ENCODE measurements around the gene SDHA.
"Not testable (repeated sequence)": the region's sequence is repeated elsewhere in the genome, so short reads cannot be mapped to it uniquely, and the experiment has no call there.

Gene SDHA

DNA sequence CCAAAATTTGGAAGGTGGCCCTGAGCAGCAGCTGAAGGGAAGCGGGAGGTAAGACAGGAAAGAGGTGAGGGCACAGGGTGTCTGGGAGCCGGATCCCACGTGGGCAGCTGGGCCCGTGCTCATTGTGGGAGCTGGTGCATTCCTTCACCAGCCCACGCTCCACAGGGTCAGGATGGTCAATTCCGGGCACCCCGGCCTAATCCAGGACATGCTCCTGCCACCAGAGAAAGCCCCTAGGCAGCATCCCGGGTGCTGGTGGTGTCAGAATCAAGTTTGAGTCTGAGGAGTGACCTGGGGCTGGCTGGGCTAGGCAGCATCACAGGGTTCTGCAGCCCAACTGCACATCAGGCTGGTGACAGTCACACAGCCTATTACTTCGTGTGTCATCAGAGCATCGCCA lies 46.2 kb downstream of the SDHA start:
- DNase-seq, result no peak

- not testable (repeated sequence) for DNase-seq
Measured at GRCh38 chr5:266311-267026, 48.3 kb downstream of the SDHA start.

DNA sequence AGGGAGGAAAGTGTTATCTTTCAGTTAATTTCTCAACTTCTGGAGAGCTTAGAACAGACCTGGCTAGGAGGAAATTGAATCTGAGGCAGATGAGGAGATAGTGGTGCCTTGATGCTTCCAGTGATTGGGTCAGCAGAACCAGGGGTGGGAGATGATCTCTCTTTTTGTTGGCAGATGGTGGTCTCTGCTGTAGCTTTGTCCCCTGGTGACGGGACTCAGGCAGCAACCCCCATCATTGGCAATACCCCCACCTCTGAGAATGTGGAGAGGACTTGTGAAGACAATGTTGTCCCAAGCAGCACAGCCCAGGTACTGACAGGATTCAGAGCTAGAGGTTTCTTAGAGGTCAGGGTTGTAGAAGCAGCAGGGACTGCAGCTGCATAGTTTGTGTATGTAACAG lies 49.6 kb downstream of the SDHA start:
- no peak for DNase-seq

DNA sequence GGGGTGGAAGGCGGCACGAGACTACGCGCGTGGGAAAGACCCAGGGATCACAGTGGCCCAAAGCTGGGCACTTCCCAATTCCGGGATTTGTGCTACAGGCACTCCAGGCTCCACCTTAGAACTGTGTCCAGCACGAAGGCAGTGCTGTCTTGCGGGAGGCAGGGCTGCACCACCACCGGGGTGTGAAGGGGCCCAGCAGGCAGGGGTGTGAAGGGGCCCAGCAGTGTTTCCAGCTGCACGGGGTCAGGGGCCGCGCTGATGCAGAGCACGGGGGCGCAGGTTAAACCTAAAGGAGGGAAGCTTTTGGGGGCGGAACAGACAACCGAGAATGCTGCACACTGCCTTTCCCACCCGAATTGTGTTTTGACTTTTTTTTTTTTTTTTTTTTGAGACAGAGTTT lies 52.2 kb downstream of the SDHA start:
- no peak for DNase-seq

DNA sequence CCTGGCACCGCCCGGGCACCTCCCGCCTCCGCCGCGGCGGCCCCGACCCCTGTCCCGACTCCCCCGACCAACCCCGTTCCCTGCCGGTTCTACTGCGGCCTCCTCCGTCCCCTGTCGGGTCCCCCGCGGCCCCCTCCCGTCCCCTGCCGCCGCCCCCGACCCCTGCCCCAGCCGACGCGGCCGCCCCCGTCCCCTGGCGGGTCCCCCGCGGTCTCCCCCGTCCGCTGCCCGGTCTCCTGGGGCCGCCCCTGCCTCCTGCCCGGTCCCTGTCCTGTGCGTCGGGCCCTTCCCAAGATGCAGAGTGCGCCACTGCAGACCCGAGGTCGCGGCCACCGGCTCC lies 53.7 kb downstream of the SDHA start:
- DNase-seq, result not testable (repeated sequence)

- not testable (repeated sequence) for DNase-seq
Measured at GRCh38 chr5:273091-273490, 55.0 kb downstream of the SDHA start.

DNA sequence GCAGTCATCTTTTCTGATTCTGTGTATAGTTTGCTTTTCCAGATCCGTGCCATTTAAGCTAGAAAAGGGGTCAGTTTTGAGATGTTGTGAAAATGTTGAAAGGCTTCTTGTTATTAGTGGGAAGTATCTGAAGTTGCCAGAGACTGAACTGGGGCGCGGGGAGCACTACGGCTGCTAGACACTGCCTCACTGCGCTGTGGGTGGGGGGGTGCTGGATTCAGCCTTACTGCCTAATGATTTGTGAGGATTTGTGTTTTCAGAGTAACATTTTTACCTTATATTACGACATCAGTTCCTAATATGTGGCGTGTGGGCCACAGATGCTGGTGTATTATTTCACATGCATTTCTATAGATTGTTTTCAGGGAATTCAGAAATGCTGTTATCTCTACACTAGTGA lies 55.4 kb downstream of the SDHA start:
- DNase-seq, result not testable (repeated sequence)

DNA sequence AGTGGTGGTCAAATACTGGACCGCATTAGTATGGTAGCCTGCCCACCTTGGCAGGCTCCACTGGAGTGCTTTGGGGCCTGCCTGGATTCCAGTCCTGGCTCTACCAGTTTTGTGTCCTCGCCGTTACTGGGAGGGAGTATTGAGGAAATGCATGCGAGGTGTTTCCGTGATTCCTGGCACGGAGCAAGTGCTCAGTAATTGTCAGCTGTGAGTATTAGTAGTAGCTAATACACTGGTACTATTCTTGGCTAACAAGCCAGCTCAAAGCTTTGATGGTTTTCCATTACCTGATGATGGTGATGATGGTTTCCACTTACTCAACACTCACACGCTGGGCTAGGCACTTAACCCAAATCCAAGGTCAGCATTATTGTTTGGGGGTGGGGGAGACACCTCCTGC lies 56.2 kb downstream of the SDHA start:
- not testable (repeated sequence) for DNase-seq

DNA sequence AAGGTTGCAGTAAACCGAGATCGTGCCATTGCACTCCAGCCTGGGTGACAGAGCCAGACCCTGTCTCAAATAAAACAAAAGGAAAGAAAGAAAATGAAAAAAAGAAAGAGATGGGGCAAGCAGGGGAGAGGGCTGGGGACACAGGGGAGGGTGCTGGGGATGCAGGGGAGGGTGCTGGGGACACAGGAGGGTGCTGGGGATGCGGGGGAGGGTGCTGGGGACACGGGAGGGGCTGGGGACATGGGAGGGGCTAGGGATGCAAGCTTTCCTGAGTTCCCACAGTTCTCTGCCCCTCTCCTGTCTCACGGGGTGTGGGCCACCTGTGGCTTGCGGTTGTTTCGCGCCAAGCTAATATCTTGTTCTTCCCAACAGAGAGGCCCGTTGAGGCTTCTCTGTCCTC lies 60.5 kb downstream of the SDHA start:
- no peak for DNase-seq

DNA sequence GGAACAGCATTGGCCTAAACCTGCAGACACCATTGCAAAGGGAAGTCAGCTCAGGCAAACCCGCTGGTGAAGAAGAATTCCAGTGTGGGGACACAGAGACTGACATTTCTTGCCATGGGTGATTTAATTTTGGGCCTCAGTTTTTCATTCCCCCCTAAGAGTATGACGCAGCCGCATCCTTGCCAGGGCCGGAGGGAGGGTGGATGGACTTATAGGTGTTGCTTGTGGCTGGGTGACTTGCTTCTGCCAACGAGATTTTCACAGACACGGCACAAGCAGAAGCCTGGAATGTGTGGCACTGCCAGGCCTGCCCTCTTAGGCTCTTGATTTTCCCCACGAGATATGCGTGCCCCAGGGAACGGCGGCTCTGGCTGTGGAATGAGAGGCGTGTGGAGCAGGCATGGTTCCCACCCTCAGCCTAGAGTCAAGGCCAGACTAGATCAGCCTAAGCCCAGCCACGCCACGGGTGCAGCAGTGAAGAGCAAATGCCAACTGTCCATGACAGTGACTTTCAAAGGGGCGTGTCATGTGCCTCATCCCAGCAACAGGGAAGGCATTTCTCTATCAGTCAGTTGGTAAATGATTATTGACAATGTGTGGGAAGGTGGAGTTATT lies 61.0 kb downstream of the SDHA start:
- DNase-seq, result not testable (repeated sequence)

- DNase-seq, result no peak
Measured at GRCh38 chr5:285991-286557, 68.0 kb downstream of the SDHA start.

- not testable (repeated sequence) for DNase-seq
Measured at GRCh38 chr5:290200-290599, 72.1 kb downstream of the SDHA start.

- DNase-seq, result not testable (repeated sequence)
Measured at GRCh38 chr5:291345-291744, 73.2 kb downstream of the SDHA start.

GRCh38 chr5:294788-295187 lies 76.7 kb downstream of the SDHA start:
- DNase-seq, result not testable (repeated sequence)

- not testable (repeated sequence) for DNase-seq
Measured at GRCh38 chr5:296207-296606, 78.1 kb downstream of the SDHA start.

GRCh38 chr5:296954-297353 lies 78.8 kb downstream of the SDHA start:
- not testable (repeated sequence) for DNase-seq

DNA sequence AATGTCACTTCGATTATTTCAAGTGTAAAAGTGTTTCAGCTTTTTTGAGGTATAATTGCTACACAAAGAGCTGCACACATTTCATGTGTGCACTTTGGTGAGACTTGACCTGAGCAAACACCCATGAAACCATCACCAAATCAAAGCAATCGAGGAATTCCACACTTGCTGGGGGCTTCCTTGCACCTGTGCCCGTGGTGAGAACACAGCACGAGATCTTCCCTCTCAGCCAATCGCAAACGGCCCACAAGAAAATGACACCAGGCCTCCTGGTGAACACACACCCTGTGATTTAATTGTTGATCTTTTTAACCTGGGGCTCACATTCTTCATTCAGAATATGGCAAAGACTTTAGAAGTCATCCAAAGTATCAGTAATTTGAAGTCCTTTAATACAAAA lies 79.3 kb downstream of the SDHA start:
- DNase-seq, result not testable (repeated sequence)

GRCh38 chr5:297991-298736 lies 80.0 kb downstream of the SDHA start:
- DNase-seq, result not testable (repeated sequence)

DNA sequence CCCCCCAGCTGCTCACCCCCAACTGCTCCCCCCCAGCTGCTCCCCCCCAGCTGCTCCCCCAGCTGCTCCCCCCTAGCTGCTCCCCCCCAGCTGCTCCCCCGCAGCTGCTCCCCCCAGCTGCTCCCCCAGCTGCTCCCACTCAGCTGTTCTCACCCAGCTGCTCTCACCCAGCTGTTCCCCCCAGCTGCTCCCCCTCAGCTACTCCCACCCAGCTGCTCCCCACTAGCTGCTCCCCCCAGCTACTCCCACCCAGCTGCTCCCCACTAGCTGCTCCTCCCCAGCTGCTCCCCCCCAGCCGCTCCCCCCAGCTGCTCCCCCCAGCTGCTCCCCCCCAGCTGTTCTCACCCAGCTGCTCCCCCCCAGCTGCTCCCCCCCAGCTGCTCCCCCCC lies 80.6 kb downstream of the SDHA start:
- DNase-seq, result no peak

DNA sequence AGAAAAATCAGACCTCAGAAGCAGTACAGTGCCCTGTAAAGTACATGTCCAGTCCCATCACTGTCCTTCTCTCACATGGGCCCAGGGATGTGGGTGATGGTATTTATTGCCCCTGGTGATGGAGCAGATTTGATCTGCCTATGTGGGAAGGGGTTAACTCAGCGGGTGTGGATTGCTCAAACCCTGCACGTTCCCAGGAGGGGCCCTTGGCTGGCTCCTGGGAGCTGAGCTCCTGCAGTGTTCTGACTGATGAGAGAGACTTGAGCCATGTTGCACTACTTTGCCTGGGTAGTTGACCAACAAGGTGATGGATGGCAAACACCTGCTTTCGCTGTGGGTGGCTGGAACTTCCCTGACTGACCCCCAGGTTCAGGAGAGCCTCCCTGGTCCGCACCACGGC lies 81.8 kb downstream of the SDHA start:
- DNase-seq, result not testable (repeated sequence)

DNA sequence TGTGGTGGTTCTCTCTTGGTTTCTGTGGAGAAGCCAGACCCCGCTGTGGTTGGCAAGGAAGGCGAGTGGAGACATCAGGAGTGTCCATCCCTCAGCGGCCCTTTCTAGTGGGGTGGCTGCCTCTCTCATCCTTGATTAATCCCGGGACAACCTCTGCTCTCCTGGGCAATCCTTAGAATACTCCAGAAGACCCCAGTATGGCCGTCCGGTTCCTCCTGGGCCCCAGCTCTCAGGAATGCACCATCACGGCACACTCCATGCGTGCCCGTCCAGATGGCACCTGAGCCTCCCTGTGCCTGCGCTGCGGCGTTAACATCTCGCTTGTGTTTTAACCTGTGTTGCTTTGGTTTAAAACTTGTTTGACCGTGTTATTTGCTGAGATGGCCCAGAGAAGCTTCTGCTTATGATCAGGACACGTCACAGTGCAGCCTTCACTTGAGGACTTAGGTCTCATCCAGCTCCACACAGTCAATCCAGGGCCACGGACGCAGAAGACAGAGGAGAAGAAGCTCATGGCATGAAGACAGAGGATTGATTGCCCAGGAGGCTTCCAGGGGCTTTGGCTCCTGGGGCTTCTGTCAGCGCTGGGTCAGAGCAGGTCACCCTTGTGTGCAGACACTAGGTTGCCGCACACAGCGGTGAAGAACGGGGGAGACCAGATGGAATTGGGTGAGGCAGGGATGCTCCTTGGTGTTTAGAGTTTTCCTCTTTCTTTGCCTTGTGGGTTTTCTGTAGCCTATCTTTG lies 82.7 kb downstream of the SDHA start:
- not testable (repeated sequence) for DNase-seq

DNA sequence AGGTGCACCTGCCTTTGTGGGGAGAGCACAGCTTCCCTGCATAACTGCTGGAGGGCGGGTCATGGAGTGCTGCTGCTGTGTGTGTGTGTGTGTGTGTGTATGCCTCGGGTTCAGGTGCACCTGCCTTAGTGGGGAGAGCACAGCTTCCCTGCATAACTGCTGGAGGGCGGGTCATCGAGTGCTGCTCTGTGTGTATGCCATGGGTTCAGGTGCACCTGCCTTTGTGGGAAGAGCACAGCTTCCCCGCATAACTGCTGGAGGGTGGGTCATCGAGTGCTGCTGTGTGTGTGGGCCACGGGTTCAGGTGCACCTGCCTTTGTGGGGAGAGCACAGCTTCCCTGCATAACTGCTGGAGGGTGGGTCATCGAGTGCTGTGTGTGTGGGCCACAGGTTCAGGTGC lies 84.3 kb downstream of the SDHA start:
- peak; percentile 89 for DNase-seq

DNA sequence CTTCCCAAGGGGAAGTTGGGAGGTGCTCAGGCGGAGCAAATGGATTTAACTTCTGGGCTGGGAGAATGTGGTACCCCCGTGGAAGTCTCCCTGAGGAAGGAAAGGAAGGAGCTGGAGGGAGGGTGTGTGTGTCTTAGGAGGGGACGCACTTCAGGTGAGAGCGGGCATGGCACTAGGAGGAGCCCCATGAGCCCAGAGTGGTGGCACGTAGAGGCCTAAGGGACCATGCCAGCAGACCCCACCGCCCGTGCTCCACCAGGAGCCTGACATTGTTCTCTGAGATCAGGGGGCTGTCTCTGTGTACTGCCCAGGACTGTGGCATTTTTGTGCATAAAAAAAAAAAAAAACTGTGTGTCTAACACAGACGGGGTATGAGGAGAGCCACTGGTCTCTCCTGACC lies 84.8 kb downstream of the SDHA start:
- DNase-seq, result no peak

Data from RPMI8226 (cell line).